Lower leg skin (tissue), 3 donors: ENCODE data around the gene USP17L24.
"Not testable (repeated sequence)": the region's sequence is repeated elsewhere in the genome, so short reads cannot be mapped to it uniquely, and the experiment has no call there.

Experiments used
- CTCF ChIP-seq, 3 donors: fragments of 450-650 bp; IDR thresholded peaks; one replicate each; pipeline ENCODE4 v1.5.1; 2016; ENCODE audit warnings: antibody characterized with exemption in 3 of 3, mild to moderate bottlenecking in 3 of 3, moderate library complexity in 2 of 3
- POLR2A ChIP-seq, 2 donors: fragments of 450-650 bp; IDR thresholded peaks; one replicate each; pipeline ENCODE4 v1.6.1; 2016 to 2017; ENCODE audit warnings: antibody characterized with exemption in 2 of 2, mild to moderate bottlenecking in 1 of 2, moderate library complexity in 1 of 2

- not testable (repeated sequence) for TF ChIP-seq CTCF, POLR2A (IDR thresholded peaks at IDR 0.05)
These were observed 18.9 kb downstream of the USP17L24 start, which contains the start of gene USP17L27 for GRCh38 chr4:9343848-9344247.
